ENCODE results near the gene KLHL5.
"Not testable (repeated sequence)": the region's sequence is repeated elsewhere in the genome, so short reads cannot be mapped to it uniquely, and the experiment has no call there.

Gene KLHL5

DNA sequence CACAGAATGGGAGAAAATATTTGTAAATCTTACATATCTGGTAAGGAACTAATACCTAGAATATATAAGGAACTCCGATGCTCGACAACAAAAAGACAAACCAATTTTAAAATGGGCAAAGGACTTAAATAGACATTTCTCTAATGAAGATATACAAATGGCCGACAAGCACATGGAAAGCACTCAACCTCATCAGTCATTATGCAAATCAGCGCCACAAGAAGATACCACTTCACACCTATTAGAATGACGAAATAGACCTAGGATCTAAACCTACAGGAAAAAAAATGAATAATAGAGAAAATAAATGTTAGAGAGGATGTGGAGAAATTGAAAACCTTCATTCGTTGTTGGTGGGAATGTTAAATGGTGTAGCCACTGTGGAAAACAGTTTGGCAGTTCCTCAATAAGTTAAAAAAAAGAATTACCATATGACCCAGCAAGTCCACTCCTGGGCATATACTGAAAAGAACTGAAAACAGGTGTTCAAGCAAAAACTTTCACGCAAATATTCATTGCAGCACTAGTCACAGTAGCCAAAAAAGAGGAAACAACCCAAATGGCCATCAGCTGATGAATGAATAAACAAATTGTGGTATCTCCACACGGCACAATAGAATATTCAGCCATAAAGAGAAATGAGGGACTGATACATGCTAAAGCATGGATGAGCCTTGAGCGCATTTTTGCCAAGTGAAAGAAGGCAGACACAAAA lies 63.0 kb downstream of the KLHL5 start:
- TF ChIP-seq SUZ12 (IDR thresholded peaks at IDR 0.05; ENCODE audit: extremely low read depth, insufficient read depth, insufficient read length) (no peak), YY1 (IDR thresholded peaks at IDR 0.05; ENCODE audit: insufficient read depth, insufficient read length) (no peak), ZNF274 (IDR thresholded peaks at IDR 0.05; ENCODE audit: low read depth, low read length) (no peak)
- DNase-seq (ENCODE audit: low read depth, low spot score) = no peak
- H3K4me1 ChIP-seq (ENCODE audit: insufficient read depth, insufficient read length) = no peaks in the 10 kb centered on the region
- H3K9ac ChIP-seq (ENCODE audit: insufficient read length, low read depth) = no peak overlapping the region
- no peaks in the 10 kb centered on the region for H3K36me3 ChIP-seq (ENCODE audit: insufficient read depth, insufficient read length, low read length)
- no peaks in the 10 kb centered on the region for H3K9me3 ChIP-seq (ENCODE audit: insufficient read depth, low read length)
- H3K27me3 ChIP-seq (ENCODE audit: insufficient read depth, insufficient read length) = no peaks in the 10 kb centered on the region
- no peak overlapping the region for H3K4me3 ChIP-seq (ENCODE audit: insufficient read length, low read depth)

DNA sequence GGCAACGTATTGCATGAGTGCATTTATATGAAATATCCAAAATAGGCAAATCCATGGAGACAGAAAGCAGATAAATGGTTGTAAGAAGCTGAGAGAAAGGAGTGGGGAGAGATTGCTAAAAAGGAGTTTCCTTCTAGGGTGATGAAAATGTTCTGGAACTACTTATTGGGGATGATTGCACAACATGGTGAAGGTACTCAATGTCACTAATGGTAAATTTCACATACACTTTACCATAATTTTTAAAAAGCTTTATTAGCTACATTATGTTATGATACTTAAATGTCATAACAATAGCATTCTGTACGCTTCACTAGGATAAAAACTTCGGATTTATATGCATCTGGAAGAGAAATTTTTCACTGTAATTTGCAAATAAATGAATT lies 63.6 kb downstream of the KLHL5 start:
- Histone ChIP-seq H3K4me1 (ENCODE audit: insufficient read depth, insufficient read length) (no peaks in the 10 kb centered on the region), H3K27me3 (ENCODE audit: insufficient read depth, insufficient read length) (no peaks in the 10 kb centered on the region), H3K36me3 (ENCODE audit: insufficient read depth, insufficient read length, low read length) (no peaks in the 10 kb centered on the region), H3K4me3 (ENCODE audit: insufficient read length, low read depth) (no peak overlapping the region), H3K9ac (ENCODE audit: insufficient read length, low read depth) (no peak overlapping the region), H3K9me3 (ENCODE audit: insufficient read depth, low read length) (no peaks in the 10 kb centered on the region)
- no peak for DNase-seq (ENCODE audit: low read depth, low spot score)
- TF ChIP-seq ZNF274 (IDR thresholded peaks at IDR 0.05; ENCODE audit: low read depth, low read length) (no peak), YY1 (IDR thresholded peaks at IDR 0.05; ENCODE audit: insufficient read depth, insufficient read length) (no peak), SUZ12 (IDR thresholded peaks at IDR 0.05; ENCODE audit: extremely low read depth, insufficient read depth, insufficient read length) (no peak)

DNA sequence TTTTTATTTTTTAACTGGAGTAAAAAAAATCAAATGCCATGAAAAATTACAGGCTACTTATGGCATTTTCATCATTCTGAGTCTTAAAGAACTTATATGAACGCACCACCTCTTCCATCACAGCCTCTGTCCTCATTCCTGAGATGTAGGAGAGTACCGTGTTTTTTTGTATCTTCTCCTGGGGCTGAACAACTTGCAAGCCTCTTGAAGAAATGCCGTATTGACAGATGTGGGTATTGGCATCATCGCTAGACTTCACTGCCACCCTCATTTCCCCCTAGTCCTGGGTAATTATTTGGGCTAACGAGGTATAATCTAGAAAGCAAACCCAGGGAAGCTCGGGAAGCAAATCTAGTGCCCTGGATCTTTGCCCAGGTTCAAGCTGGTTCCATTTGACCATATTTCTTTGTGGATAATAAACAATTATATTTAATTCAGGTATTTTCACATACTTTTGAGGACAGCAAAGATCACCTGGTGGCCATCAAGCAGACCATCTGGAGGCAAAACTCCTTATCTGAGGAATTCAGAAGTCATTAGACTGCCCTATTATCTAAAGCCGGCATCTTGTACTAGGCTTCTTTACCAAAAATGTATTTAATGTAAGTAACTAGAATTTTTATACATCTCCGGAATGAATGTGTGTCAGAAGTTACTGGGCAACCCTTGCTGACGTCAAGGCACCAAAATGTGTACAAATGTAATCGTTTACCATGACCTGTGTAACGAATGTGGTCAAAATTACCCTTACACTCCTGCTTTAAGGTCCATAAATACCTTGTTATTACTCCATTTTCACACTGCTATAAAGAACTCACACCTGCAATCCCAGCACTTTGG lies 64.4 kb downstream of the KLHL5 start:
- H3K9me3 ChIP-seq (ENCODE audit: insufficient read depth, low read length) = no peaks in the 10 kb centered on the region
- TF ChIP-seq SUZ12 (IDR thresholded peaks at IDR 0.05; ENCODE audit: extremely low read depth, insufficient read depth, insufficient read length) = no peak
- TF ChIP-seq YY1 (IDR thresholded peaks at IDR 0.05; ENCODE audit: insufficient read depth, insufficient read length) = no peak
- no peak for TF ChIP-seq ZNF274 (IDR thresholded peaks at IDR 0.05; ENCODE audit: low read depth, low read length)
- no peak for DNase-seq (ENCODE audit: low read depth, low spot score)
- H3K4me3 ChIP-seq (ENCODE audit: insufficient read length, low read depth) = no peak overlapping the region
- no peaks in the 10 kb centered on the region for H3K36me3 ChIP-seq (ENCODE audit: insufficient read depth, insufficient read length, low read length)
- no peaks in the 10 kb centered on the region for H3K27me3 ChIP-seq (ENCODE audit: insufficient read depth, insufficient read length)
- H3K9ac ChIP-seq (ENCODE audit: insufficient read length, low read depth) = no peak overlapping the region
- no peaks in the 10 kb centered on the region for H3K4me1 ChIP-seq (ENCODE audit: insufficient read depth, insufficient read length)

DNA sequence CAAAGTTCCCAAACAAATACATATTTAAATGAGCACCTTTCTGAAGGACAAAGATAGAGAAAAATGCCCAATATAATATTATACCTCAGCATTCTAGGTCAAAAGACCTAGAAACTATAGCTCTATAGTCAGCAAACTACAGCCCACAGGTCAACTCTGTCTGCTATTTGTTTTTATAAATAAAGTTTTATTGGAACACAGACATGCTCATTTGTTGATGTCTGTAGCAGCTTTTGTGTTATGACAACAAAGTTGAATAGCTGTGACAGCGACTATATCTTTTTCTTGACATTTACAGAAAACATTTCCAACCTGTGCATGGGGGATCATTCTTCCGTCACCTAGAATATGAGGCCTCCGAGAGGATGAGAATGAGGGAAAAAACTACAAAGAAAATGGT lies 71.6 kb downstream of the KLHL5 start:
- no peaks in the 10 kb centered on the region for H3K27me3 ChIP-seq (ENCODE audit: insufficient read depth, insufficient read length)
- H3K9me3 ChIP-seq (ENCODE audit: insufficient read depth, low read length) = no peaks in the 10 kb centered on the region
- no peaks in the 10 kb centered on the region for H3K4me1 ChIP-seq (ENCODE audit: insufficient read depth, insufficient read length)
- no peaks in the 10 kb centered on the region for H3K36me3 ChIP-seq (ENCODE audit: insufficient read depth, insufficient read length, low read length)
- H3K4me3 ChIP-seq (ENCODE audit: insufficient read length, low read depth) = no peak overlapping the region
- no peak overlapping the region for H3K9ac ChIP-seq (ENCODE audit: insufficient read length, low read depth)
- no peak for TF ChIP-seq YY1 (IDR thresholded peaks at IDR 0.05; ENCODE audit: insufficient read depth, insufficient read length)
- TF ChIP-seq SUZ12 (IDR thresholded peaks at IDR 0.05; ENCODE audit: extremely low read depth, insufficient read depth, insufficient read length) = no peak
- TF ChIP-seq ZNF274 (IDR thresholded peaks at IDR 0.05; ENCODE audit: low read depth, low read length) = no peak
- no peak for DNase-seq (ENCODE audit: low read depth, low spot score)

DNA sequence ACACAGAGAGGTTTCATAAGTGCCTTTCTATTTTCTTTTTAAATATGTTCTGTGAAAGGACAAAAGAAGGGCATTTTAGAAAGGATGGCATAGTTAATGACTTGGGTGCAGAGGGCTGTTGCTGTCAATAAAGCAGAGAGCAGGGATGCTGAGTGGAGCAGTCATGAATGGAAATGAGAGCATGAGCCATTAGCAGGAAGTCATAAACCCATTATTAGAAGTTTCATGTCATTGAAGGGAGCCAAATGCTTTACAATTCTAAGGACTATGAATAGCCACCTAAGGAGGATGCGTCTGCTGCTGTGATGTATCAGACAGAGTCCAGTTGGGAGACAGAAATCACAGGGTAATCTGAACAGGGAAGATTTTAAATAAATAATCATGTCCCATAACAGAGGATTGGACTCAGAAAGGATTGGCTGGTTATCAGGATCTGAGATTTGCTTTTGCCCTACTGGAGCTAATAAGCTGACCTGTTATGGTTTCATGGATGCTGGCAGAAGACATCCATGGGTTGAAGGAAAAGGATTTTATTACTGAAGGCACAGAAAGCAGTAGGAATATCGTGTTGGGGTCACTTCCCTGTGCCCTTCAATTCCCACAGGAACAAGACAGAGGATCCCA lies 72.8 kb downstream of the KLHL5 start:
- no peaks in the 10 kb centered on the region for H3K27me3 ChIP-seq (ENCODE audit: insufficient read depth, insufficient read length)
- H3K4me3 ChIP-seq (ENCODE audit: insufficient read length, low read depth) = no peak overlapping the region
- no peaks in the 10 kb centered on the region for H3K9me3 ChIP-seq (ENCODE audit: insufficient read depth, low read length)
- no peaks in the 10 kb centered on the region for H3K4me1 ChIP-seq (ENCODE audit: insufficient read depth, insufficient read length)
- TF ChIP-seq ZNF274 (IDR thresholded peaks at IDR 0.05; ENCODE audit: low read depth, low read length) (no peak), YY1 (IDR thresholded peaks at IDR 0.05; ENCODE audit: insufficient read depth, insufficient read length) (no peak), SUZ12 (IDR thresholded peaks at IDR 0.05; ENCODE audit: extremely low read depth, insufficient read depth, insufficient read length) (no peak)
- DNase-seq (ENCODE audit: low read depth, low spot score) = no peak
- H3K36me3 ChIP-seq (ENCODE audit: insufficient read depth, insufficient read length, low read length) = no peaks in the 10 kb centered on the region
- no peak overlapping the region for H3K9ac ChIP-seq (ENCODE audit: insufficient read length, low read depth)

DNA sequence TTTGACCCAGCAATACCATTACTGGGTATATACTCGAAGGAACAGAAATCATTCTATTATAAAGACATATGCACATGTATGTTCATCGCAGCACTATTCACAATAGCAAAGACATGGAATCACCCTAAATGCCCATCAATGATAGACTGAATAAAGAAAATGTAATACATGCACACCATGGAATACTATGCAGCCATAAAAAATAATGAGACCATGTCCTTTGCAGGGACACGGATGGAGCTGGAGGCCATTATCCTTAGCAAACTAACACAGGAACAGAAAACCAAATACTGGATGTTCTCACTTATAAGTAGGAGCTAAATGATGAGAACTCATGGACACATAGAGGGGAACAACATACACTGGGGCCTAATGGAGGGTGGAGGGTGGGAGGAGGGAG lies 76.2 kb downstream of the KLHL5 start:
- DNase-seq (ENCODE audit: low read depth, low spot score); H3K9me3 ChIP-seq (ENCODE audit: insufficient read depth, low read length): not testable (repeated sequence)

DNA sequence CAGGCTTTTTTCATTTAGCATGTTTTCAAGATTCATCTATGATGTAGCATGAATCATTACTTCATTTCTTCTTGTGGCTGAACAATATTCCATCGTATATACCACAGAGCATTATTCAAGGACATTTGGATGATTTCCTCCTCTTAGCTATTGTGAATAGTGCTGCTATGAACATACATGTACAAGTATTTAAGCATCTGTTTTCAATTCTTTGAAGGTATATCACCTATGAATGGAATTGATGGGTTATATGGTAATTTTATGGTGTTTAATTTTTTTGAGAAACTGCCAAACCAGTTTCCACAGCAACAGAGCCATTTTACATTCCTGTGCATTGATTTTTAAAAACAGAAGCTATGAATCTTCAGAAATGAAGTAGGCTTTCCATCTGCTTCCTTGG lies 84.2 kb downstream of the KLHL5 start:
- H3K4me1 ChIP-seq (ENCODE audit: insufficient read depth, insufficient read length) = no peaks in the 10 kb centered on the region
- DNase-seq (ENCODE audit: low read depth, low spot score) = no peak
- H3K27me3 ChIP-seq (ENCODE audit: insufficient read depth, insufficient read length) = no peaks in the 10 kb centered on the region
- no peak overlapping the region for H3K9ac ChIP-seq (ENCODE audit: insufficient read length, low read depth)
- no peak for TF ChIP-seq SUZ12 (IDR thresholded peaks at IDR 0.05; ENCODE audit: extremely low read depth, insufficient read depth, insufficient read length)
- no peak for TF ChIP-seq YY1 (IDR thresholded peaks at IDR 0.05; ENCODE audit: insufficient read depth, insufficient read length)
- no peak for TF ChIP-seq ZNF274 (IDR thresholded peaks at IDR 0.05; ENCODE audit: low read depth, low read length)
- no peak overlapping the region for H3K4me3 ChIP-seq (ENCODE audit: insufficient read length, low read depth)
- no peaks in the 10 kb centered on the region for H3K36me3 ChIP-seq (ENCODE audit: insufficient read depth, insufficient read length, low read length)
- no peaks in the 10 kb centered on the region for H3K9me3 ChIP-seq (ENCODE audit: insufficient read depth, low read length)

More for the DNA sequence above, 76.2 kb downstream of the KLHL5 start:
- H3K4me3 ChIP-seq (ENCODE audit: insufficient read length, low read depth); H3K36me3 ChIP-seq (ENCODE audit: insufficient read depth, insufficient read length, low read length); H3K4me1 ChIP-seq (ENCODE audit: insufficient read depth, insufficient read length); H3K9ac ChIP-seq (ENCODE audit: insufficient read length, low read depth); H3K27me3 ChIP-seq (ENCODE audit: insufficient read depth, insufficient read length): not testable (repeated sequence)

All from NT2/D1 (cell line).